WERI-Rb-1 (cell line): Measurements from ENCODE around the gene PLXNA2.
A peak's percentile ranks its signal among the peaks of the same experiment; 100 is the strongest.

Experiments
- DNase-seq: peaks from one replicate; pipeline ENCODE4 v3.0.0-alpha.2; 2020
- H3K27ac ChIP-seq: fragments of 250-450 bp; sonication (Bioruptor Pico); 2 replicates; pipeline ENCODE4 v1.5.1; 2020; ENCODE audit warnings: mild to moderate bottlenecking, moderate library complexity
- H3K27me3 ChIP-seq: fragments of 250-450 bp; sonication (Bioruptor Pico); 2 replicates; pipeline ENCODE4 v1.5.1; 2021; ENCODE audit warnings: mild to moderate bottlenecking, low read depth, moderate library complexity; ENCODE audit not compliant: insufficient read depth, severe bottlenecking
- H3K36me3 ChIP-seq: fragments of 250-450 bp; sonication (Bioruptor Pico); 2 replicates; pipeline ENCODE4 v1.5.1; 2020; ENCODE audit warnings: mild to moderate bottlenecking, moderate library complexity
- H3K4me3 ChIP-seq: 2 replicates; pipeline ENCODE4 v1.5.1; 2011; ENCODE audit warnings: low read depth, mild to moderate bottlenecking, control low read depth, low read length
- H3K9me3 ChIP-seq: fragments of 250-450 bp; sonication (Bioruptor Pico); 2 replicates; pipeline ENCODE4 v1.5.1; 2021; ENCODE audit warnings: mild to moderate bottlenecking, moderate library complexity; ENCODE audit not compliant: severe bottlenecking
- CTCF ChIP-seq: IDR thresholded peaks from 2 replicates; pipeline ENCODE4 v1.5.1; 2011; ENCODE audit warnings: low read depth, mild to moderate bottlenecking, control low read depth, inconsistent platforms, low read length

PLXNA2 gene

GRCh38 chr1:208242941-208243526 lies 1.1 kb downstream of the PLXNA2 start:
- peak; percentile 44 for DNase-seq
- Histone ChIP-seq H3K27ac (peak overlapping the region; percentile 45), H3K4me3 (peak overlapping the region; percentile 79), H3K27me3 (peaks cover 4% of the 10 kb centered on the region), H3K9me3 (no peaks in the 10 kb centered on the region), H3K36me3 (no peaks in the 10 kb centered on the region; the same call in 1 of the 2 replicates)
- TF ChIP-seq CTCF: peak; percentile 37

GRCh38 chr1:208242146-208242545 lies 2.0 kb downstream of the PLXNA2 start:
- Histone ChIP-seq H3K27me3 (peaks cover 4% of the 10 kb centered on the region), H3K27ac (no peak overlapping the region), H3K36me3 (no peaks in the 10 kb centered on the region; the same call in 1 of the 2 replicates), H3K4me3 (no peak overlapping the region), H3K9me3 (no peaks in the 10 kb centered on the region)
- DNase-seq: no peak
- TF ChIP-seq CTCF: no peak

- Histone ChIP-seq H3K9me3 (no peaks in the 10 kb centered on the region), H3K36me3 (no peaks in the 10 kb centered on the region; the same call in 1 of the 2 replicates), H3K4me3 (no peak overlapping the region), H3K27me3 (peaks cover 4% of the 10 kb centered on the region), H3K27ac (no peak overlapping the region)
- no peak for DNase-seq
- TF ChIP-seq CTCF: no peak
Observed at GRCh38 chr1:208241512-208241911, 2.7 kb downstream of the PLXNA2 start.

- DNase-seq: no peak
Observed at GRCh38 chr1:208240662-208241355, 3.4 kb downstream of the PLXNA2 start.

GRCh38 chr1:208239473-208240381 lies 4.5 kb downstream of the PLXNA2 start:
- Histone ChIP-seq H3K9me3 (no peaks in the 10 kb centered on the region), H3K27ac (peak overlapping the region; percentile 11; the same call in 1 of the 2 replicates), H3K4me3 (no peak overlapping the region), H3K27me3 (peaks cover 4% of the 10 kb centered on the region), H3K36me3 (no peaks in the 10 kb centered on the region; the same call in 1 of the 2 replicates)
- TF ChIP-seq CTCF: no peak
- DNase-seq: no peak

More at GRCh38 chr1:208240662-208241355, 3.4 kb downstream of the PLXNA2 start:
- peaks cover 4% of the 10 kb centered on the region for H3K27me3 ChIP-seq
- H3K9me3 ChIP-seq: no peaks in the 10 kb centered on the region
- no peak overlapping the region for H3K4me3 ChIP-seq
- H3K27ac ChIP-seq: no peak overlapping the region
- no peaks in the 10 kb centered on the region; the same call in 1 of the 2 replicates for H3K36me3 ChIP-seq
- TF ChIP-seq CTCF: no peak
